GM19043 (cell line): ENCODE results near the gene SLC26A8.

Source experiments
- ATAC-seq: cut with Tn5 transposase; IDR thresholded peaks from one replicate; pipeline ENCODE4 v1.9.1; 2021; ENCODE audit warnings: low read depth; ENCODE audit not compliant: unreplicated experiment

The SLC26A8 gene

GRCh38 chr6:36023996-36024795 is at the start of gene SLC26A8:
Gene SLC26A8, minus strand, starts transcription at chr6:36024641. Its CDS starts 4,934 bp downstream, at chr6:36019707.
- ATAC-seq: no peak

- ATAC-seq: no peak
Observed at GRCh38 chr6:36073587-36073986, 49.1 kb upstream of the SLC26A8 start.

- ATAC-seq: no peak
Observed at GRCh38 chr6:36072681-36073080, 48.2 kb upstream of the SLC26A8 start.

GRCh38 chr6:36071714-36072113 is 47.3 kb upstream of the SLC26A8 start:
- ATAC-seq: no peak

GRCh38 chr6:36071281-36071680 is 46.8 kb upstream of the SLC26A8 start:
- no peak for ATAC-seq

GRCh38 chr6:36070252-36070651 is 45.8 kb upstream of the SLC26A8 start:
- no peak for ATAC-seq

GRCh38 chr6:36069573-36069972 is 45.1 kb upstream of the SLC26A8 start:
- ATAC-seq: no peak

- no peak for ATAC-seq
Observed at GRCh38 chr6:36068586-36068985, 44.1 kb upstream of the SLC26A8 start.

GRCh38 chr6:36068012-36068392 is 43.6 kb upstream of the SLC26A8 start:
- no peak for ATAC-seq

- no peak for ATAC-seq
Observed at GRCh38 chr6:36067374-36068011, 43.1 kb upstream of the SLC26A8 start.

- ATAC-seq: no peak
Observed at GRCh38 chr6:36066817-36067216, 42.4 kb upstream of the SLC26A8 start.

GRCh38 chr6:36065916-36066315 is 41.5 kb upstream of the SLC26A8 start:
- no peak for ATAC-seq

GRCh38 chr6:36064770-36065396 is 40.4 kb upstream of the SLC26A8 start:
- no peak for ATAC-seq

GRCh38 chr6:36063318-36064060 is 39.0 kb upstream of the SLC26A8 start:
- ATAC-seq: no peak

- no peak for ATAC-seq
Observed at GRCh38 chr6:36062247-36062646, 37.8 kb upstream of the SLC26A8 start.

- no peak for ATAC-seq
Observed at GRCh38 chr6:36061236-36061635, 36.8 kb upstream of the SLC26A8 start.

- no peak for ATAC-seq
Observed at GRCh38 chr6:36056178-36056577, 31.7 kb upstream of the SLC26A8 start.

GRCh38 chr6:36054956-36055355 is 30.5 kb upstream of the SLC26A8 start:
- no peak for ATAC-seq

- ATAC-seq: no peak
Observed at GRCh38 chr6:36054415-36054814, 30.0 kb upstream of the SLC26A8 start.

- no peak for ATAC-seq
Observed at GRCh38 chr6:36053878-36054277, 29.4 kb upstream of the SLC26A8 start.

- ATAC-seq: no peak
Observed at GRCh38 chr6:36052097-36052496, 27.7 kb upstream of the SLC26A8 start.
